Measurements from ENCODE around the gene COPB2.

GRCh38 chr3:139327861-139328260 is 61.6 kb downstream of the COPB2 start:
- no peak for TF ChIP-seq CTCF (IDR thresholded peaks at IDR 0.05)
- no peak for TF ChIP-seq POLR2A (IDR thresholded peaks at IDR 0.05)
